ENCODE measurements around the gene RAPGEF5. TPM values are rescaled to one million over a fixed set of nuclear protein-coding genes. Genes with fewer than 3 reads are reported as not detected.

RAPGEF5 gene
- total and polyA plus RNA-seq, 4 donors, result 7.1 to 54.8 (median 13.0) TPM

- 92% methylated on average over 2 of the region's 2 CpGs for WGBS
- Histone ChIP-seq H3K4me3 (ENCODE audit: low read depth in 1 of 3, low read length in 3 of 3) (no peak overlapping the region), H3K9me3 (ENCODE audit: control insufficient read depth in 4 of 4, low read length in 3 of 4) (no peaks in the 10 kb centered on the region), H3K9ac (ENCODE audit: low read depth in 1 of 2, low read length in 2 of 2) (no peak overlapping the region), H3K4me1 (ENCODE audit: control insufficient read depth in 4 of 4, insufficient read depth in 4 of 4, low read length in 3 of 4) (no peaks in the 10 kb centered on the region), H3K27me3 (ENCODE audit: control insufficient read depth in 4 of 4, insufficient read depth in 4 of 4, low read length in 3 of 4) (no peaks in the 10 kb centered on the region), H3K27ac (ENCODE audit: low read depth in 1 of 2, low read length in 2 of 2) (no peak overlapping the region), H3K36me3 (ENCODE audit: control insufficient read depth in 4 of 4, insufficient read depth in 3 of 4, low read depth in 1 of 4, low read length in 3 of 4) (peaks cover 0 to 1% (median 0%) of the 10 kb centered on the region in 4 donors)
- TF ChIP-seq HNF4A (conservative IDR thresholded peaks at IDR 0.05) (no peak), SP1 (IDR thresholded peaks at IDR 0.05) (no peak), HNF4G (IDR thresholded peaks at IDR 0.05) (no peak), CTCF (IDR thresholded peaks at IDR 0.05; ENCODE audit: low read depth, low read length, missing input control) (no peak), FOXA1 (IDR thresholded peaks at IDR 0.05) (no peak), ZBTB33 (IDR thresholded peaks at IDR 0.05) (no peak)
- no peak for DNase-seq (ENCODE audit: low spot score)
Measured at GRCh38 chr7:22281481-22281880, 75.5 kb downstream of the RAPGEF5 start.

GRCh38 chr7:22280031-22280430, 76.9 kb downstream of the RAPGEF5 start:
- no peak for DNase-seq (ENCODE audit: low spot score)
- Histone ChIP-seq H3K9ac (ENCODE audit: low read depth in 1 of 2, low read length in 2 of 2) (no peak overlapping the region), H3K4me1 (ENCODE audit: control insufficient read depth in 4 of 4, insufficient read depth in 4 of 4, low read length in 3 of 4) (no peaks in the 10 kb centered on the region), H3K4me3 (ENCODE audit: low read depth in 1 of 3, low read length in 3 of 3) (no peak overlapping the region), H3K27ac (ENCODE audit: low read depth in 1 of 2, low read length in 2 of 2) (no peak overlapping the region), H3K9me3 (ENCODE audit: control insufficient read depth in 4 of 4, low read length in 3 of 4) (no peaks in the 10 kb centered on the region), H3K27me3 (ENCODE audit: control insufficient read depth in 4 of 4, insufficient read depth in 4 of 4, low read length in 3 of 4) (no peaks in the 10 kb centered on the region), H3K36me3 (ENCODE audit: control insufficient read depth in 4 of 4, insufficient read depth in 3 of 4, low read depth in 1 of 4, low read length in 3 of 4) (peaks cover 0 to 3% (median under 1%) of the 10 kb centered on the region in 4 donors)
- no peak for TF ChIP-seq TAF1 (conservative IDR thresholded peaks at IDR 0.05)
- TF ChIP-seq RXRA (IDR thresholded peaks at IDR 0.05), result no peak
- TF ChIP-seq HNF4G (IDR thresholded peaks at IDR 0.05), result no peak
- TF ChIP-seq FOXA2 (IDR thresholded peaks at IDR 0.05), result no peak
- TF ChIP-seq RAD21 (IDR thresholded peaks at IDR 0.05), result no peak
- no peak for TF ChIP-seq FOXA1 (IDR thresholded peaks at IDR 0.05)
- TF ChIP-seq HNF4A (conservative IDR thresholded peaks at IDR 0.05), result no peak
- TF ChIP-seq ZBTB33 (IDR thresholded peaks at IDR 0.05), result no peak
- no peak for TF ChIP-seq MAX (IDR thresholded peaks at IDR 0.05)
- TF ChIP-seq EGR1 (IDR thresholded peaks at IDR 0.05; ENCODE audit: low read depth in 2 of 2), result no peak
- no peak for TF ChIP-seq SP1 (IDR thresholded peaks at IDR 0.05)
- TF ChIP-seq YY1 (IDR thresholded peaks at IDR 0.05), result no peak
- 87% methylated on average over 3 of the region's 3 CpGs for WGBS
